ENCODE measurements around the gene DAB2IP.

Gene DAB2IP

DNA sequence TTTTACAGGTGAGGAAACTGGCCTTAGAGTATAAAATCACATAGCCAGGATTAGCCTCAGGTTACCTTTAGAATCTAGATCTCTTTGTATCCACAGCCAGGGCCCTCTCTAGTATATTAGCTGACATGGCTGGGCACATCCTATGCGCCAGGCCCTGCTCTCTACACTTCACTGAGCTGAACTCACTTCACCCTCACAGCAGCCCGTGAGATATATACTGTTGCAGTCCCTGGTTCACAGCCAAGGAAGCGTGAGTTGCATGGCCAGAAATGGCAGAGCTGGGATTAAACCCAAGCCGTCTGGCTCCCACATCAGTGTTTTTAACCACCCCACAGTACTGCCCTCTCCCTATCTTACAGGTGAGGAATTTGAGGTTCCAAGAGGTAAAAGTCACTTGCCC is 58.4 kb downstream of the DAB2IP start:
- DNase-seq (ENCODE audit: low read depth, low spot score) = no peak
- no peak overlapping the region for H3K4me3 ChIP-seq (ENCODE audit: low read length)

DNA sequence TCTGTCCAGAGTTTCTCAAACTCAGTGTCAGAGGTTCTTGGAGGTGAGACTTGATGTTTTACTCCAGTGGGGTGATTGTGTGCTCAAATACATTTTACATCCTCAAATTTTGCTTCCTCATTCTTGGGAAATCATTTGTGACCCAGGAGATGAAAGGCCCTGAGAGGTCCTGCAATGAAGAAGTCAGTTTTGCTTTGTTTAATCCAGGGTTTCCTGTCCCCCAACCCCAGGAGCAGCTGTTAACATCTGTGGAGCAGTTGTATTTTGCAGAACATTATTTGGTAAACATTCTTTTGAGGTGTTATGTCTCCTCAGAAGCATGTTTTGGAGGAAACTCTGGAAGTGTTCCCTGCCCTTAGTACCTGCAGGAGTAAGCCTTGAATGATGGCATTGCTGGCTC is 59.8 kb downstream of the DAB2IP start:
- no peak for DNase-seq (ENCODE audit: low read depth, low spot score)
- H3K4me3 ChIP-seq (ENCODE audit: low read length) = no peak overlapping the region

DNA sequence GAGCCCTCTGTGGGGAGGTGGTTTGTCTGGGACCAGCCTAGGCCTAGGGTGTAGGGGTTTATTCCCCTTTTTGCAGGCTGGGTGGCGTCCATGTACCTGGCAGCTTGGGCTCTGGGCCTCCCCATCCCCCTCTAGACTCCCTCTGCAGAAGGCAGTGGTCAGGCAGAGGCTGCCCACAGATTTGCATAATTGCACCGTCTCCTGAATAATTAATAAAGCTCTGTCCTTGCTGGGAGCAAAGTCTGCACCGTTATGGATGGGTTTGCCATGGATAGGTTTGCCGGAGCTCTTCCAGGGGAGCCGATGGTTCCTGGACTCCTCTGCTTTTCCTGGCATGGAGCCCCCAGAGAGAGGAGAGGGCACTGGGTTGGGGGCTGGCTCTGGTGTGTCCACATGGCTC is 60.4 kb downstream of the DAB2IP start:
- DNase-seq (ENCODE audit: low read depth, low spot score) = no peak

GRCh38 chr9:121713400-121714070 is 62.1 kb downstream of the DAB2IP start:
- no peak overlapping the region for H3K4me3 ChIP-seq (ENCODE audit: low read length)
- DNase-seq (ENCODE audit: low read depth, low spot score) = no peak

More for the DNA sequence above, 60.4 kb downstream of the DAB2IP start:
- H3K4me3 ChIP-seq (ENCODE audit: low read length) = no peak overlapping the region

DNA sequence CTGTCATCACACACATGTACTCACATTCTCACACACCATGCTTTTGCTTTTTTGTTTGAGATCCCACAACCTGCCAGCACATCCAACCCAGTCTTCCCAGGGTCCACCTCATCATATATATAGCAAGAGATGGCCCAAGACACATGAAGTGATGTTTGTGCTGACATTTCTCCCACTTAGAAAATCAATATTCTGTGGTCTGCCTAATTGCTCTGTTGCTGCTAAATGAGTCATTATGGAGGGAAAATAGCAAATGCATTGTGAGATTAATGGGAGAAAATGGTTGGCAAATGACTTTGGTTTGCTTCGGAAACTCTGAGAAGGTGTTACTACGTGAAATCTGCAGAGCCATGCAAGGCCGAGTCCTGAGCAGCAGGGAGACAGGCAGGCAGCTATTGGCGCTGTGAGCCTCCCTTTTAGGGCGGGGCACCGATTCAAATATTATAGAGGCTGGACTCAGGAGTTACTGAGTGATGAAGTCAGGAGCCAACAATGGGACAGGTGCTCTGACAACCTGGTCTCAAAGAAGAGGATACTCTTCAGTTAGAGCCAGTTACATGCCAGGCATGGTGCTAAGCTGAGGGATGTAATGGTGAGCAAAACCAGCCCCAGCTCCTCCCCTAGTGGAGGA is 62.8 kb downstream of the DAB2IP start:
- DNase-seq (ENCODE audit: low read depth, low spot score) = no peak
- no peak overlapping the region for H3K4me3 ChIP-seq (ENCODE audit: low read length)

DNA sequence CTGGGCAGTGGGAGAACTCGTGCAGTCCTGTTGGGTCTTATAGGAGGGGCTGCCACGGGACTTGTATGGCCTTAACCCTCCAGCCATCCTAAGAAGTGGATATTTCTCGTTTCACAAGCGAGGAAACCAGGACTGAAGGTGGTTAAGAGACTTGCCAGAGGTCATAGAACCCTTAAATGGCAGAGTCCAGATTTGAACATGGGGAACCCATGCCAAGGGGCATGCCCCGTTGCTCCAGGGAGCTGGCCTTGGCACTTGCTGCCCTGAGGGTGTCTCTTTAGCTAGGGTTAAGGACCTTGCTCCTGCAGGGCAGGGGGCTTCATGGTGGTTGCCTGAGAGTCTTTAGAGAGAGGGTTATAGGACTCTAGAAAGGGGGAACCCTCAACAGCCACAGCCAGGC is 63.4 kb downstream of the DAB2IP start:
- no peak overlapping the region for H3K4me3 ChIP-seq (ENCODE audit: low read length)
- no peak for DNase-seq (ENCODE audit: low read depth, low spot score)

DNA sequence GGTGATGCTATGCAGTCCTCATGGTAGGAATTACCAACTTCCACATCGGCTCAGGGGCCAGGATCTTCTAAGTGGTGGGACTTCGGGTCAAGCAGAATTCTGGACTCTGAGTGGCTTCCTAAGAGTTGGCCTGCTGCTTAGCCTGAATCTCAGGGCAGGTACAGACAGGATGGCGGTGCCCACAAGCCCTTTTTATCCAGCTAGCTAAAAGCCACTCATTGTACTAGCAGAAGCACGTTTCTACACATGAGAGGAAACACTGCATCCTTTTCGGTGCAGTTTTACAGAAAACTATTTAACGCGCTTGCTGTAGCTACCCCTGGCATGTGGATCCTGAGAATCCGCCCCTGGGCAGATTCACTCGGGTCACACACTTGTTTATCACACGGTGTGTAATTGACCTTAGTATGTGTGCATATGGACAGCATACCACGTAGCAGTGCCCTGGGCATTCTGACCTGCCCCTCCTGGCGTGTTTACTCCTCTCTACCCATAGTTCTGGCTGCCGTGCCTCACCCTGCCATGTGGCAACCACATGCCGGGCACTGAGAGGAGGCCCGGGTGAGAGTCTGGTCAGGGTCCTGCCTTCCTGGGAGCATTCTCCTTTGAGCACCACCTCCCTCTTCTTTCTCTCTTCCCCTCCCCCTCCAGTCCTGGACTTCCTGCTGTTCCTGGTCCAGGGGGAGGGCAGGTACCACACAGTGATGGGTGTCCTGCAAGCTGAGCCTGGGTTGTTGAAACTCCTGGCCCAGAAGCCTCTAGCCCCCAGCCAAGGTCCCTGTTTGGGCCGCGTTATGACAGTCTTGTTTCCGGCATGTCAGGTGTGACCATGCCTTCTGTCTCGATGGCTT is 65.9 kb downstream of the DAB2IP start:
- no peak for DNase-seq (ENCODE audit: low read depth, low spot score)

GRCh38 chr9:121718084-121718483 is 66.7 kb downstream of the DAB2IP start:
- no peak for DNase-seq (ENCODE audit: low read depth, low spot score)

More for the DNA sequence above, 65.9 kb downstream of the DAB2IP start:
- H3K4me3 ChIP-seq (ENCODE audit: low read length) = no peak overlapping the region

DNA sequence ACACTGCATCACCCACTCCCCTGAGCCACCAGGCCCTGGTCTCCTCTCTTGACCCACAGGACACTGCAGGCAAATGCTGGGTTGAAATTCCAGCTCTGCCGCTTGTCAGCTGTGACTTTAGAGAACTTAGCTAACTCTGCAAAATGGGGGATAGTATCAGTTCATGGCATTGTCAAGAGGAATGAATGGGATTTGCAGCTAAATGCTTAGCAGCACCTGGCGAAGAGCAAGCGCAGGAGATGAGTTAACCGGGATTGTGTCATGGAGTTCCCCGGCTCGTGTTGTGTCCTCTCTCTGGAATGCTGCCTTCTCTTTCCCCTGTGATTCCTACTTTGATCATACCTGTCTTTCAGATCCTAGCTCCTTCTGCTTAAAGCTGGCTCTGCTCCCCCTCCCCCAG is 67.1 kb downstream of the DAB2IP start:
- no peak for DNase-seq (ENCODE audit: low read depth, low spot score)
- H3K4me3 ChIP-seq (ENCODE audit: low read length) = no peak overlapping the region

More at GRCh38 chr9:121718084-121718483, 66.7 kb downstream of the DAB2IP start:
- no peak overlapping the region for H3K4me3 ChIP-seq (ENCODE audit: low read length)

DNA sequence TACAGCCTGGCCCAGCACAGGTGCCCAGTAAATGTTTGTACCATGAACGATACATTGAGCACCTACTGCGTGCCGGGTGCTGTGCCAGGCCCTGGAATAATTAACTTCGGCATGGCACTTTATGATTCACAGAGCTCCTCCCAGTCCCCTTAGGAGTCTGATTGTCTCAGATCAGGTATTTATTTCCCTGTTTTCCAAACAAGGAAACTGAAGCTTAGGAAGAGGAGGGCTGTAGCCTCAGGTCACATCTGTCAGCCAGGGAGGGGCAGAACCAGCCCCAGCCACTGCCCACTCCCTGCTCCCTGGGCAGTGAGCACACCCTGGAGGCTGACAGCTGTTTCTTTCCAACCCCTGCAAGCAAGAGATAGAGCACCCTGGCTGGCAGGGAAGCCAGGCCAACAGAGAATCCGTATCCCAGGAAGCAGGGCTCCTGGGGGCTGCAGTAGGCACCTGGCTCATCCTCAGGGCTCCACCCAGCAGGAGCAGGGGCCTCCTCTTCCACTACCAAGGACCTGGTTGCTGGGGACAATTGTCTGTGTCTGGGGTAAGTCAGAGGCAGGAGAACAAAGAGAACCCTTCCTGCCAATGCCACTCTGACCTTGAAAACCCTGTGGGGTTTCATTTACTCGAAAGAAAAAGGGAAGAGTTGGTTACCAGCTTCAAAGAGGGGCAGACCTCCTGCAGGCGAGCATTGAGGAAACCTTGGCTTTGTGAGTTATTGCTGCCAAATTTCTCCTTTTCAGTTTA is 69.0 kb downstream of the DAB2IP start:
- no peak overlapping the region for H3K4me3 ChIP-seq (ENCODE audit: low read length)
- DNase-seq (ENCODE audit: low read depth, low spot score) = no peak

- no peak for DNase-seq (ENCODE audit: low read depth, low spot score)
- H3K4me3 ChIP-seq (ENCODE audit: low read length) = no peak overlapping the region
These were observed 69.6 kb downstream of the DAB2IP start for GRCh38 chr9:121721058-121721350.

GRCh38 chr9:121721770-121722169 is 70.3 kb downstream of the DAB2IP start:
- no peak for DNase-seq (ENCODE audit: low read depth, low spot score)
- no peak overlapping the region for H3K4me3 ChIP-seq (ENCODE audit: low read length)

DNA sequence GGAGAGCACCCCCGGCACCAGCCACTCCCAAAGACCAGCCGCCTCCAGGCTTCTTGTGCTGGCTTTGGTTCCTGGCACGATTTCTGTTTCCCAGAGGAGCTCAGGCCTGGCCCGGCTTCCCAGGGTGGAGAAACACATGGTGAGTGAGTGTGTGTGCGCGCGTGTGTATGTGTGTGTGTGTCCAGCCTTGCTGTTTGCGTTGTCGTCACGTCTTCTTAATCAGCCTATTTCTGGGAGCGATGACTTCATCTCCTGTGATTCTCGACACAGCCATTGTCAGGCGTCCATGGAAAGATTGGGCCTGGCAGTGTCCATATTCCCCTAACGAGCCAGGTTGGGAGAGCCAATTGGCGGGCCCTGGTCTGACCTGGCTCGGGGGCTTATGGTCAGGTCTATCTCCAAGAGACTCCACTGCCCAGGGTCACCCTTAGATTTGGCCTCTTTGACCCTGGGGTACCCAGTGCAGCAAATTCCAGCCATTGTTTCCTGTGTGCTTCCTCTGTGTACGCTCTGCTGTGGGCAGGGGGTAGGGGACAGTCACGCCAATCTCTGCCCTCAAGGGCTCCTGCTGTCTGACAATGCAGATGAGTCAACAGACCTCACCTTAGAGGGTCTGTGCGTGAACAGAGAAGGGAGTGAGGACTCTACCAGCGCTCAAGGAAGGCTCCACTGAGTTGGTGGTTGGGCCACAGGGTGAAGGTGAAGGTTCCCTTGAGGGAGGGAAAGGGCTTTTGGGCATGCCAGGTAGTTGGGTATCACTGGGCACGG is 73.8 kb downstream of the DAB2IP start:
- no peak overlapping the region for H3K4me3 ChIP-seq (ENCODE audit: low read length)
- DNase-seq (ENCODE audit: low read depth, low spot score) = no peak

DNA sequence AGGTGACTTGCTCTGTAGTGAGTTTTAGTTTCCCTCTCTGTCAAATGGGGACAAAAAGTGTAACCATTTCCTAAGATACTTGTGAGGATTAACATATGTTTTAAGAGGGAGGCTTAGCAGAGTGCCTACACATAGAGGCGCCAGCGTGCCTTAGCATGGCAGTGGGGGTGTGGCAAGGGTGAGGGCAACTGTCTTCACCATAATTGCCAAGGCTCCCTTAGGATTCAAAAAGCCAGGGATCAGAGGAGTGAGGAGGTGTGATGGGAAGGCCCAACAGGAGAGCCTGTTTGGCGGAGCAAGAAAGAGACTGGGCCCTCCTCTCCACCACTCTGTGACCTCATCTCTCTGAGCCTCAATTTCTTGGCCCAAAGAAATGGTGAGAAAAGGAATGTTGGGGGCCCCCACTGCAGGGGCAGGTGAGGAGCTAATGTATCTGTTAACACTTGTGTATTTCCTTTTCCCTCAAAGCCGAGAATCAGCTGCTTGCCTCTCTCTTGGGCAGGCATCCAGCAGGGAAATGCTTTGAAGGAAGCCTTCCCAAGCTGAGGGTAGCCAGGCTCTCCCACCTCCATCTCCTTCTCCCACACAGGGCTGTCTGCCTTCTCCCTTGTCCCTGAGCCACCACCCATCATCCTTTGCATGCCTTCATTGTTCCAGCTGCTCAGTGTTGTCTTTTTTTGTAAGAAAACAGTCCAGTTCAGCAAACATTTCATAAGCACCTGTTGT is 76.0 kb downstream of the DAB2IP start:
- no peak overlapping the region for H3K4me3 ChIP-seq (ENCODE audit: low read length)
- no peak for DNase-seq (ENCODE audit: low read depth, low spot score)

DNA sequence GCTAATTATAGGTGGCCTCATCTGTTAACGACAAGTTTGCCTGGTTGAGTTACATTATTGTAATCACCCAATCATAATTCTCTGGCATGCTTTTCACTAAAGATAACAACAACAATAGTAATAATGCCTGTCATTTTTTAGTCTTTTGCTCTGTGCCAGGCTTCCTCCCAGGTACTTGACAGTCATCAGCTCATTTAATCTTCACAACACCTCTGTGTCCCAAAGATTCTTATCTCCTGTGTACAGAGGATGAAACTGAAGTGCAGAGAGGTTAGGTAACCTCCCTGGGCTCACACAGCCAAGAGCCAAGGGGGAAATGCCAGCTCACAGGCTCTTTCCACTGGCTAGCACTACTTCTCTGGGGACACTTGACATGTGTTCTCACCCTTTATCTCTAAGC is 77.5 kb downstream of the DAB2IP start:
- H3K4me3 ChIP-seq (ENCODE audit: low read length) = no peak overlapping the region
- no peak for DNase-seq (ENCODE audit: low read depth, low spot score)

- H3K4me3 ChIP-seq (ENCODE audit: low read length) = no peak overlapping the region
- no peak for DNase-seq (ENCODE audit: low read depth, low spot score)
These were observed 78.5 kb downstream of the DAB2IP start for GRCh38 chr9:121729769-121730562.

- DNase-seq (ENCODE audit: low read depth, low spot score) = peak; percentile 62
- no peak overlapping the region for H3K4me3 ChIP-seq (ENCODE audit: low read length)
These were observed 79.7 kb downstream of the DAB2IP start for GRCh38 chr9:121731090-121731489.

DNA sequence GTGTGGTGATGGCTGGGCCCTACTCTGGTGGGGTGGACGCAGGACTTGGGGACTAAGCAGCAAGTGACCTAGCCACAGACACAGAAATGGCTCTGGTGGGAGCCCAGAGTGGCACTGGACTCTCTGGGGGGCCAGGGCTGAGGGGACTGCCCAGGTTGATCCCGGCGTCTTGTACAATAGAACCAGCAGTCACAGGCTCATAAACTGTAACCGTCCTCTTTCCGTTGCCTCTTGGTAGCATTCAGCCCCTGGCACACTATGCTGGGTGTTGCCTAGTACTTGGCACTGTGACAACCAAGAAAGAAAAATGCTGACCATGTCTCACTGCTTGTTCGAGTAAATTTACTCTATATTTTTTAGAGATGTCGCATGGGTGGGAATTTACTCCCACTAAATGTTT is 80.5 kb downstream of the DAB2IP start:
- H3K4me3 ChIP-seq (ENCODE audit: low read length) = no peak overlapping the region
- no peak for DNase-seq (ENCODE audit: low read depth, low spot score)
